ENCODE results near the gene LRRC26.
"Not testable (repeated sequence)": the region's sequence is repeated elsewhere in the genome, so short reads cannot be mapped to it uniquely, and the experiment has no call there.

The LRRC26 gene

DNA sequence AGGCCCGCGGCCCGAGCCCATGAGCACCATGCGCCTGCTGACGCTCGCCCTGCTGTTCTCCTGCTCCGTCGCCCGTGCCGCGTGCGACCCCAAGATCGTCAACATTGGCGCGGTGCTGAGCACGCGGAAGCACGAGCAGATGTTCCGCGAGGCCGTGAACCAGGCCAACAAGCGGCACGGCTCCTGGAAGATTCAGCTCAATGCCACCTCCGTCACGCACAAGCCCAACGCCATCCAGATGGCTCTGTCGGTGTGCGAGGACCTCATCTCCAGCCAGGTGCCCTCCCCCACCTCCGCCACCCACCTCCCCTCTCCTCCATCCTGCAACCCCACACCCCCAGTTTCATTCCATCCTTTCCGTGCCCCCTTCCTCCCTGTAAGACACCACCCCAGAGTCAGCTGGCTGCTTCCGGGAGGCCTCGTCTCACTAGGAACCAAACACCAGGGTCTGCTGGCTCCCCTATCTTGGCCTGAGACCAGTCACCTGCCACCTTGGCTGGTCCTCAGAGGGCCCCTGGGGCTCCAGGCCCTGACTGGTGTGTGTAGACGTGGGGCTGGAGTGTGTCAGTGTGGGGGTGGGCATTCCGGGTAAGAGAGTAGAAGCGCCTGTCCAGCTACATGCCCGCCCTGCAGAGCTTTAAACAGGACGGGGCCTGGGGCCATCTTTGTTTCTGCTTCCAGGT, 30.2 kb downstream of the LRRC26 start:
- no peak for DNase-seq (ENCODE audit: low read depth in 2 of 3, low spot score in 2 of 3)

DNA sequence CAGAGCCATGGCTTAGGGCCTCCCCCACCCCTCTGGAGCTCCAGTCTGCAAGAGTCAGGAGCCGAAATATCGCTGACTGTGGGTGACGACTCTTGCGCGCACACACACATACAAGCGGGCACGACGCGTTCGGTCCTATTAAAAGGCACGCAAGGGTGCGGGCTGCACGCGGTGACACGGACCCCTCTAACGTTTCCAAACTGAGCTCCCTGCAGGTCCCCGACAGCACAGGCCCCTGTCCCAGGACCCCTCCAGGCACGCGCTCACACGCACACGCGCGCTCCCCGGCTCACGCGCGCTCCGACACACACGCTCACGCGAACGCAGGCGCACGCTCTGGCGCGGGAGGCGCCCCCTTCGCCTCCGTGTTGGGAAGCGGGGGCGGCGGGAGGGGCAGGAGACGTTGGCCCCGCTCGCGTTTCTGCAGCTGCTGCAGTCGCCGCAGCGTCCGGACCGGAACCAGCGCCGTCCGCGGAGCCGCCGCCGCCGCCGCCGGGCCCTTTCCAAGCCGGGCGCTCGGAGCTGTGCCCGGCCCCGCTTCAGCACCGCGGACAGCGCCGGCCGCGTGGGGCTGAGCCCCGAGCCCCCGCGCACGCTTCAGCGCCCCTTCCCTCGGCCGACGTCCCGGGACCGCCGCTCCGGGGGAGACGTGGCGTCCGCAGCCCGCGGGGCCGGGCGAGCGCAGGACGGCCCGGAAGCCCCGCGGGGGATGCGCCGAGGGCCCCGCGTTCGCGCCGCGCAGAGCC, 31.0 kb downstream of the LRRC26 start, which contains the start of gene GRIN1:
Gene GRIN1, plus strand, starts transcription at position 433 of the 746 bp plus-strand sequence. CDS start 333 bp downstream, outside the sequence.
- DNase-seq (ENCODE audit: low read depth in 2 of 3, low spot score in 2 of 3): no peak

DNA sequence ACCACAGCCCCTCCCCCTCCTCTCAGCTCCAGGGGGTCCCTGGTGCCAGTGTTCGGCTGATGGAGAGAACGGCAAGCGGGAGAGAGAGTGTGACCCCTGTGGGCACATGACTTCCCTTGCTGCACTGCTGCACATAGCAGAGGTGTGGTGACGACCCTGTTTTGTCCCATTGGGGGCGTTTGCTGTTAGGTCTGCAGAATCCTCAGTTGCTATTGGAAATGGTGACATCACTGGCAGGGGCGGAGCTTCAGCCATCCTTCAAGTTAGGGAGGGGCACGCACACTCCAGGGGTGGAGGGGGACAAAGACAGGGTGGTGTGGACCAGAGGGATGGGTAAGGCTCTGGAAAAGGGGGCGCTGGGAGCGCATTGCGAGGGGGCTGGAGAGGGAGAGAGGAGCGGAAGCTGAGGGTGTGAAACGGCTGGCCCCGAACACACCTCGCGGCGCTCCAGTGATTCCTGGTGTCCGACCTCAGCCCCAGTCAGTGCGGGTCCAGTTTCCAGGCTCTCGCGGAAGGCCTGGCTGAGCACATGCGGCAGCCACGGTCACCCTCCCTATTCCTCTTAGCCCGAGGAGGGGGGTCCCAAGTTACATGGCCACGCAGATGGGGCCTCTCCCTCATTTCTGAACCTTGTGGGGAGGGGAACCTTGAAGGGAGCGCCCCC, 31.7 kb downstream of the LRRC26 start:
- DNase-seq (ENCODE audit: low read depth in 2 of 3, low spot score in 2 of 3): no peak

DNA sequence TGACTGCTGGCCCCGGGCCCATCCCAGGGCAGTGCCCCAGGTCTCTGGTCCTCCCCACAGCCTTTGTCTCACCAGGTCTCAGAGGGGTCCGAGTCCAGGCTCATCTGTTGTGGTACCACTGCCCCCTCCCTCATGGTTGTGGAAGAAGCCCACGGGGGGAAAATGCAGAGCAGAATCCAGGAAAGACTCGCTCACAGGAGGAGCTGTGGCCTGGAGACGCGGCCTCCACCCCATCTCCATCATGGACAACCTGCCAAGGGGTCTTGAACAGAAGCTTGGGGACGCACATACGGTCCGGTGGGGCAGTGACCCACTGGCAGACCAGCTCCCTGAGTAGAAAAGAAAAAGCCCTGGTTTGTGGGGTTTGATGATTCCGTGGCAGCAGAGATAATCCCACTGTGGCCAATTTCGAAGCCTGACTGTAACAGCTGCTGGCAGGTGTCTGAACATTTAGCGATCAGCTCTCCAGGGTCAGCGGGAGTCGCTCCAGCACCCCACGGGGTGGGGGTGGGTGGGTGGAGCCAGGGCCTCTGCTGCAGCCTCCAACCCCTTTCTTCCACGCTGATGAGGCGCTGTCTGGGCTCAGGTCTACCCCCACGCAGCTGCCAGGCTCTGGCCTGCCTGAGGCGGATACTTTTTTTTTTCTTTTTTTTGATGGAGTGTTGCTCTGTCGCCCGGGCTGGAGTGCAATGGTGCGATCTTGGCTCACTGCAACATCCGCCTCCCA, 32.8 kb downstream of the LRRC26 start:
- DNase-seq (ENCODE audit: low read depth in 2 of 3, low spot score in 2 of 3): no peak

DNA sequence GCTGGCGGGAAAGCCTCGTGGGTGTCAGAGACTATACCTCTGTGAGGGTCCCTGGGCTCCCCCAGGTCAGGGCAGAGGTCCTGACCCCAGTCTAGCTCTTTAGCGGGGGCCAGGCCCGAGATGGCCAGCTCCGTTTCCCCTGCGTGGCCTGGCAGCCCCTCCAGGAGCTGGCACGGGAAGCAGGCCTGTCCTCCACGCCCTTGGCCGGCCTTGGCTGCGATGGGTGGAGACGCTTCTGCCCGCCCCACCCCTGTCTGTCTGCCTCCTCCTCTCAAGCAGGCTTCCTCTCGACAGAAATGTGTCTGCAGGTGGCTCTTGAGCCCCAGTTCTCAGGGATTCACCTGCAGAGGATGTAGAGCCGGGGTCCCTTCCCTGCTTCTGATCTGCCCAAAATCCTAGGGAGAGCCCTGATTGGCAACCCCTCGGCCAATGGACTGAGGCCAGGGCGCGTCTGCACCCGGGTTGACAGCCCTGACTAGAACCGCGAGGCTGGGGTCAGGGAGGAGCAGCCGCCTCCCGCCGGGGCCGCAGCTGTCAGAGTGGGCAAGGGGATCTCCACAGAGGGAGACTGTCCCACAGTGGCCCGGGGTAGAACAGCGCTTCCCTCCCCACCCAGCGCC, 33.5 kb downstream of the LRRC26 start:
- no peak for DNase-seq (ENCODE audit: low read depth in 2 of 3, low spot score in 2 of 3)

DNA sequence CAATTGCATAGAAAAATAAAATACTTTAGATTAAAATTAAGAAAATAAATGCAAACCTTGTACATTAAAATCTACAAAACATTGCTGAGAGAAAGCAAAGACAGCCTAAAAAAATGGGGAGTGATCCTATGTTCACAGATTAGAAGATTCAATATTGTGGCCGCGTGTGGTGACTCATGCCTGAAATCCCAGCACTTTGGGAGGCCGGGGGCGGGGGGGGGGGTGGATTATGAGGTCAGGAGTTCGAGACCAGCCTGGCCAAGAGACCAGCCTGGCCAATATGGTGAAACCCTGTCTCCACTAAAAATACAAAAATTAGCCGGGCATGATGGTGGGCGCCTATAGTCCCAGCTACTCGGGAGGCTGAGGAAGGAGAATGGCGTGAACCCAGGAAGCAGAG, 34.7 kb downstream of the LRRC26 start:
- not testable (repeated sequence) for DNase-seq (ENCODE audit: low read depth in 2 of 3, low spot score in 2 of 3)

DNA sequence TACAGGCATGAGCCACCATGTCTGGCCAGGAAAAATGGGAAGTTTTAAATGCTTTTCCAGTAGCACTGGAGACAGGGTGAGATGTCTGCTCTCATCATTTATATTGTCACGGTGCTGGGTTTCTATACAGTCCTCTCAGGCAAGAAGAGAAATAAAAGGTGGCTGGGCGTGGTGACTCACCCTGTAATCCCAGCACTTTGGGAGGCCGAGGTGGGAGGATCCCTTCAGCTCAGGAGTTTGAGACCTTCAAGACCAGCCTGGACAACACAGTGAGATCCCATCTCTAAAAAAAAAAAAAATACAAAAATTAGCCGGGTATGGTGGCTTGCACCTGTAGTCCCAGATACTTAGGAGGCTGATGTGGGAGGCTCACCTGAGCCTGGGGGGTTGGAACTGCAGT, 35.7 kb downstream of the LRRC26 start:
- DNase-seq (ENCODE audit: low read depth in 2 of 3, low spot score in 2 of 3): no peak

DNA sequence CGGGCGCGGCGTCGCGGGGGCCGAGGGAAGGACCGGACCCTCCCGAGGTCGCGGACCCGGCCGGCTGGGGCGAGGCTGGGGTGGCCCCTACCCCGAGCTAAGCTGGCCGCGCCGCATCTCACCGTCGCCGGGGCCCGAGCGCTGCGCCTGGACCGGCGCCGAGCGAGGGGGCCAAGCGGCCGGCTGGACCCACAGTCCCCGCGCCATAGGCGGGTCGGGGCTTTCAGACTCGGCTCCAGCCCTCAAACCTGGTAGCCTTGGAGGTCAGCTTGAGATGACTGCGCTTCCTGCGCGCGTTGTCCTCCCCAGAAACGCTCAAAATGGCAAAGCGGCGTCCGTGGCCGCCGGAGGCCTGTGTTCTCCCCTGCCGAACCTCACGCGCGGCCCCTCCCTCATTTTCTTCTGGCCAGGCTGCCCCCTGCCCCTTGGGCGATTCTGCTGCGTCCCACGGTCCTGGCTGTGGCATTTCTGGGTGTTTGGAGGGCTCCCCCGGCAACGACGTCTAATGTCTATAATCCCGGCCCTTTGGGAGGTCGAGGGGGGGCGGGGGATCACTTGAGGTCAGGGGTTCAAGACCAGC, 39.6 kb downstream of the LRRC26 start:
- no peak for DNase-seq (ENCODE audit: low read depth in 2 of 3, low spot score in 2 of 3)

DNA sequence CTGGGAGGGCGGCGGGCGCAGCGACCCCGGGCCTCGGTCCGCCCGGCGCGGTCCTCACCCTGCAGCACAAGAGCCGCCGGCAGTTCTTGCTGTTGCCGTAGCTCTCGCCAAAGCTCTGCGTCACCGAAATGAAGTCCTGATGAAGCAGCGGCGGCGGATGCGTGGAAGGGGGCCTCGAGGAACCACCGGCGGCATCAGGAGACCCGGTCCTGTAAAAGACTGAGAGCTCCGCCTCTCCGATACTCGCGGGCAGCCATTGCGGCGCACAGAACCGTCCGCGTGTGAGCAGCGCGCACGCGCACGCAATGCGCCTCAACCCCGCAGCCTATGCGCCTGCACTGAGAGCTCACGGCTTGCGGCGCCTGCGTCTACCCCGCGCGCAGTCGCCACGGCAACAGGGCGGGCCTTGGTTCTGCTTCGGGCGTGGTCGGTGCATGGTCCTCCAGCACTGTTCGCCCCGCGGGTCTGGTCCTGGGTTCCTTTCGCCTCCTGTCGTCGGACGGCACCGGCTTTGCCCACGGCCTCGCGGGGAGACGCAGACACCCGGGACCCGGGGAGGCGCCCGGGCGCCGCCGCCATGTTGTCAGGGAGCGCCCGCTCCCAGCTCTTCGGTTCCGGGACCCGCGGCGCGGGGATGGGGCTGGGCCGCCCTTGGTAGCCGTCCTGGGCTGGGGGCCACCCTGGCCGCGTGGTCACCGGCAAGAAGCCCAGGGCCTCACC, 40.2 kb downstream of the LRRC26 start:
- DNase-seq (ENCODE audit: low read depth in 2 of 3, low spot score in 2 of 3): peak; percentile 69 to 84 (median 76)

DNA sequence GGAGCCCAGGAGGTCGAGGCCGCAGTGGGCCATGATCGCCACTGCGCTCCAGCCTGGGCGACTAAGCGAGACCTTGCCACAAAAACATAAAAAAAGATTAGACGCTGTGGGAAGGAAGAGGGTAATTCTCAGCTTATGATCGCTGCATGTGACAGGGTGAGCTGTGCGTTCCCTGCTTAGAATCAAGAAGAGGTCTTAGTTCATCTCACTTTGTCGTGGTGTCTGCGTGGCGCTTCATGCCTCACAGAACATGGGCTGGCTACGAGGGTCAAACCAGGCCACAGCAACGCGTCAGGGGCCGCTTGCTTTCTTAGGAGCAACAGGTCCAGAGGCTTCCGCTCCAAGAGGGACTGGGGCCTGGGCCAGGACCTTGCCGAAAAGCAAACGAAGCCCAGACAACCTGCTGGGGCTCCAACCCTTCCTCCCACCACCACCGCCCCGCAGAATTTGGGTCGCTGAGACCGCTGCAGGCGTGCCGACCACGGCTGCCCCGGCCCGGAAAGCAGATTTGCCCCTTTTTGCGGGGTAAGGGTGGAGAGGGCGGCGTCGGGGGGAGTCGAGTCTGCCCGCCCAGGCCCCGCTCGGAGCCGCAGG, 40.9 kb downstream of the LRRC26 start:
- no peak for DNase-seq (ENCODE audit: low read depth in 2 of 3, low spot score in 2 of 3)

DNA sequence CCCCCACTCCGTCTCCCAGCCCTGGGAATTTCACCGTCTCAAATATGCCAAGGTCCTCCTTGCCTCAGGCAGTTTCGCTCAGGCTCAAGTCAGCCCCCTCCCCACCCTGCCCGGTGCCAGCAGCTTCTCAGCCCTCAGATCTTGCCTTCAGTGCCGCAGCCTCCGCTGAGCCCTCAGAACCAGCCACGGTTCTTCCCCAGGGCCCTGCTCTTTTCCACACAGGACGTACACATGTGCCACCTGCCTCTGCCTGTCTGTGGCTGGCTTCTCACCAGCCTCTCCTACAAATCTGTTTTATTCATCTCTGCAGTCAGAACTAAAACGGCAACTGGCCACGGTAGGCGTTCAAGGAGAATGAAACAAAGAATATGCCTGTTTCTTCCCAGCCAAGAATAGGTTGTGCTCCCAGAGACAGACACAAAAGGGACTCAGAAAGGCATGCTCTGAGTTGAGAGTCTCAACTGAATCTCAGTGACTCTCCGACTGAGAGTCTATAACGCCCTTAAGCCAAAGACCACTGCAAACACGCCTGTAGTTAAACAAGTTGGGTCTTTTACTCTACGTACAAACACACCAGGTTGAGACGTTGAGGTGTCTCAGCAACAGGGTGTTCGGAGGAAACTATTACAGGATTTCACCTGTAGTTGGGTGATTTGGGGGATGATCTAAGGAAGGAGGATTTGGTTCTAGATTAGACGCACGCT, 41.5 kb downstream of the LRRC26 start:
- no peak for DNase-seq (ENCODE audit: low read depth in 2 of 3, low spot score in 2 of 3)

DNA sequence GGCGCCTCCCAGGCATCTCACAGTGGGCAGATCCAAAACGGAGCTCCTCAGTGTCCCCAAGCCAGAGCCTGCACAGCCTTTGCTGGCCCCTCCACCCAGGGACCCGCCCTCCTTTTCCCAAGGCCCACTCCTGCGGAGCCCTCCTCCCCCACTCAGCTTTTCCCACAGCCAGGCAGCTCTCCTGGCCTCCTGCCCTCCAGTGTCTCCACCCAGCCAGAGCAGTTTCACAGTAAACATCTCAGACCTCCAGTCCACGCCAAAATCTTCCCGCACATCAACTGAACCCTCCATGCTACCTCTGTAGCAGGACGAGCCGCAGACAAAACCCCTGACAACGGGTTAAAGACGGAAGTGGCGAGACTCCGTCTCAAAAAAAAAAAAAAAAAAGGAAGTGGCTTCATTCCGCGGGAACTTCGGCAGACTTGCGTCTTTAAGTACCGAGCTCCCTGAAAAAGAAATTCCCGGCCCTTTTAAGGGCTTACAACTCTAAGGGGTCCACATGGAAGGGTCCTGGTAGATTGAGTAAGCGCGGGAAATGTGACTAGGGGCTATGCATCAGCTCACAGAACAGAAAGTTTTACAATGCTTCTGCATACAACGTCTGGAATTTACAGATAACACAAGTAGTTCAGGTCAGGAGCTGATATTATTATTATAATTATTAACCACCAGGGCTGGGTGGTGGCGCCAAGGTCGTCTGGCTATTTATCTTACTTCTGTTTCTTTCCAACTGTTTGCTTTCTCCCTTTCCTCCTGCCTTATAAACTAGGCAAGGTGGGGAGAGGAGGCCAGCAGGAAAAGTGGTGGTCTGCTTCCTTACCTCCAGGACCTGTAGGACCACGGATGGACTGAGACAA, 42.3 kb downstream of the LRRC26 start:
- DNase-seq (ENCODE audit: low read depth in 2 of 3, low spot score in 2 of 3): no peak

DNA sequence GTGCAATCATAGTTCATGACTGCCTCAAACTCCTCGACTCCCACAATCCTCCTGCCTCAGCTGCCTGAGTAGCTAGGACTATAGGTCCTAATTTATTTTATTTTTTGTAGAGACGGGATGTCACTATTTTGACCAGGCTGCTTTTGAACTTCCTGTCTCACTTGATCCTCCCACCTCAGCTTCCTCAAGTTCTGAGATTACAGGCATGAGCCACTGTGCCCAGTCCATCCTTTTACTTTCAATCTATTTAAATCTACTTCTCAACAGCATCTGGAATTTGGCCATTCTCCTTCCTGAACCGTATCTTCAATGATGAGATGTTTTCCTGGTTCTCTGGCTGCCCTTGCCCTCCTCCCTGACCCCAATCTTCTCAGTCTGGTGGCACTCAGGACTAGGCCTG, 43.1 kb downstream of the LRRC26 start:
- no peak for DNase-seq (ENCODE audit: low read depth in 2 of 3, low spot score in 2 of 3)

DNA sequence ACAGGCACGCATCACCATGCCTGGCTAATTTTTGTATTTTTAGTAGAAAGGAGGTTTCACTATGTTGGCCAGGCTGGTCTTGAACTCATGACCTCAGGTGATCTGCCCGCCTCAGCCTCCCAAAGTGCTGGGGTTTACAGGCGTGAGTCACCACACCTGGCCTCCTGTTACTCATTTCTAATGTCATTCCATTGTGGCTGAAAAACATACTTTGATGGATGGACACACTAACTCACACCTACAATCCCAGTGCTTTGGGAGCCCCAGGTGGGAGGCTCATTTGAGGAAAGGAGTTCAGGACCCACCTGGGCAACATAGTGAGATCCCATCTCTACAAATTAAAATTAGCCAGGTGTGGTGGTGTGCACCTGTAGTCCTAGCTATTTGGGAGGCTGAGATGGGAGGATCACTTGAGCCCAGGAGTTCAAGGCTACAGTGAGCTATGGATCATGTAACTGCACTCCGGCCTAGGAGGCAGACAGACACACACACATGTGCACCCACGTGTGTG, 45.8 kb downstream of the LRRC26 start:
- not testable (repeated sequence) for DNase-seq (ENCODE audit: low read depth in 2 of 3, low spot score in 2 of 3)

DNA sequence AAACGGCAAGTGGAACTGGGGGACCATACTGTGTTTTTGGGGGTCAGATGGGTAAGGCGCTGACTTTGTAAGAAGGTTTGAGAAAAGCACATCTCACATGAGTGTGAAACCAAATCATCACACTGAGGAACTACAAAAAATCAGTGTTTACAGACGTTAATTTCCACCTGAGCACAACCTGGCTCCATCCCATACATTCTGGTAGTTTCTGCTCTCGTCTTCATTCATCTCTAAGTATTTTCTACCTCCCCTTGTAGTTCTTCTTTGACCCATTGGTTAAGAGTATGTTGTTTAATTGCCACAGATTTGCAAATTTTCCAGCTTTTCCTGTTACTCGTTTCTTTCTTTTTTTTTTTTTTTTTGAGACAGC, 46.4 kb downstream of the LRRC26 start:
- no peak for DNase-seq (ENCODE audit: low read depth in 2 of 3, low spot score in 2 of 3)

DNA sequence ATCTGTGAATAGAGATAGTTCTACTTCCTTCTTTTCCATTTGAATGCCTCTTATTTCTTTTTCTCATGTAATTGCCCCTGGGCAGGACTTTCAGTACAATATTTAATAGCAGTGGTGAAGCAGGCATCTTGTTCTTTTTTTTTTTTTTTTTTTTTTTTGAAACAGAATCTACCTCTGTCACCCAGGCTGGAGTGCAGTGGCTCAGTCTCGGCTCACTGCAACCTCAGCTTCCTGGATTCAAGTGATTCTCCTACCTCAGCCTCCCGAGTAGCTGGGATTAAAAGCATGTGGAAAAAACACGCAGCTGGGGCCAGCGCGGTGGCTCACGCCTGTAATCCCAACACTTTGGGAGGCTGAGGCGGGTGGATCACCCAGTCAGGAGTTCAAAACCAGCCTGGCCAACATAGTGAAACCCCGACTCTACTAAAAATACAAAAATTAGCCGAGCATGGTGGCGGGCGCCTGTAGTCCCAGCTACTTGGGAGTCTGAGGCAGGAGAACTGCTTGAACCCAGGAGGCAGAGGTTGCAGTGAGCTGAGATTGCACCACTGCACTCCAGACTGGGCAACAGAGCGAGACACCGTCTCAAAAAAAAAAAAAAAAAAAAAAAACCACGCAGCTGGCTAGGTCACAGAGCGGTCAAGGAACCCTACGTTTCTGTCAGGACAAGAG, 46.9 kb downstream of the LRRC26 start:
- DNase-seq (ENCODE audit: low read depth in 2 of 3, low spot score in 2 of 3): not testable (repeated sequence)
